GM23338 (cell line): Measurements from ENCODE around the gene CNST.

Source experiments
- CREB1 ChIP-seq: fragments of 250-450 bp; sonication (Bioruptor Pico); IDR thresholded peaks from 2 replicates; pipeline ENCODE4 v1.5.0; 2020; ENCODE audit warnings: low read depth, mild to moderate bottlenecking, moderate library complexity
- CTCF ChIP-seq, 2 experiments: fragments of 200-600 bp in 1 of 2; sonication (generic) in 1 of 2; conservative IDR thresholded peaks; 2 replicates each; pipeline versions ENCODE4 v1.5.1 to v1.6.1; 2016 to 2017; ENCODE audit warnings: antibody characterized with exemption in 2 of 2, low read depth in 2 of 2, mild to moderate bottlenecking in 2 of 2, moderate library complexity in 1 of 2
- ETS1 ChIP-seq: IDR thresholded peaks from 2 replicates; pipeline ENCODE4 v1.6.1; 2016; ENCODE audit warnings: antibody characterized with exemption
- EZH2 ChIP-seq: fragments of 200-600 bp; sonication (generic); IDR thresholded peaks from one replicate; pipeline ENCODE4 v1.8.0; 2017; ENCODE audit warnings: antibody characterized with exemption, mild to moderate bottlenecking, low read depth; ENCODE audit not compliant: unreplicated experiment
- EZH2phosphoT487 ChIP-seq: fragments of 200-600 bp; sonication (generic); IDR thresholded peaks from one replicate; pipeline ENCODE4 v1.8.1; 2018; ENCODE audit warnings: antibody characterized with exemption; ENCODE audit not compliant: unreplicated experiment
- JUNB ChIP-seq: IDR thresholded peaks from one replicate; pipeline ENCODE4 v1.6.1; 2016; ENCODE audit warnings: antibody characterized with exemption; ENCODE audit not compliant: unreplicated experiment
- NANOG ChIP-seq: IDR thresholded peaks from 2 replicates; pipeline ENCODE4 v1.6.1; 2016; ENCODE audit warnings: antibody characterized with exemption, borderline replicate concordance
- POLR2AphosphoS5 ChIP-seq: IDR thresholded peaks from 2 replicates; pipeline ENCODE4 v1.6.1; 2016; ENCODE audit warnings: antibody characterized with exemption, low read depth
- STAT1 ChIP-seq: IDR thresholded peaks from one replicate; pipeline ENCODE4 v1.6.1; 2016; ENCODE audit warnings: antibody characterized with exemption; ENCODE audit not compliant: unreplicated experiment
- ZNF114 ChIP-seq: fragments of 250-450 bp; sonication (Bioruptor Pico); IDR thresholded peaks from 2 replicates; pipeline ENCODE4 v1.5.0; 2020; ENCODE audit warnings: mild to moderate bottlenecking, moderate library complexity
- ZNF331 ChIP-seq: fragments of 250-450 bp; sonication (Bioruptor Pico); IDR thresholded peaks from 2 replicates; pipeline ENCODE4 v1.5.0; 2020; ENCODE audit warnings: low read depth, mild to moderate bottlenecking, moderate library complexity
- ZNF462 ChIP-seq: fragments of 250-450 bp; sonication (Bioruptor Pico); IDR thresholded peaks from 2 replicates; pipeline ENCODE4 v1.5.0; 2020; ENCODE audit warnings: mild to moderate bottlenecking, moderate library complexity
- TF ChIP-seq, protein P1 (sequence below): IDR thresholded peaks from one replicate; pipeline ENCODE4 v1.6.1; 2018; ENCODE audit warnings: antibody characterized with exemption; ENCODE audit not compliant: unreplicated experiment

- no peak for TF ChIP-seq CTCF (conservative IDR thresholded peaks at IDR 0.05; ENCODE audit: low read depth in 2 of 2)
- TF ChIP-seq, protein P1, sequence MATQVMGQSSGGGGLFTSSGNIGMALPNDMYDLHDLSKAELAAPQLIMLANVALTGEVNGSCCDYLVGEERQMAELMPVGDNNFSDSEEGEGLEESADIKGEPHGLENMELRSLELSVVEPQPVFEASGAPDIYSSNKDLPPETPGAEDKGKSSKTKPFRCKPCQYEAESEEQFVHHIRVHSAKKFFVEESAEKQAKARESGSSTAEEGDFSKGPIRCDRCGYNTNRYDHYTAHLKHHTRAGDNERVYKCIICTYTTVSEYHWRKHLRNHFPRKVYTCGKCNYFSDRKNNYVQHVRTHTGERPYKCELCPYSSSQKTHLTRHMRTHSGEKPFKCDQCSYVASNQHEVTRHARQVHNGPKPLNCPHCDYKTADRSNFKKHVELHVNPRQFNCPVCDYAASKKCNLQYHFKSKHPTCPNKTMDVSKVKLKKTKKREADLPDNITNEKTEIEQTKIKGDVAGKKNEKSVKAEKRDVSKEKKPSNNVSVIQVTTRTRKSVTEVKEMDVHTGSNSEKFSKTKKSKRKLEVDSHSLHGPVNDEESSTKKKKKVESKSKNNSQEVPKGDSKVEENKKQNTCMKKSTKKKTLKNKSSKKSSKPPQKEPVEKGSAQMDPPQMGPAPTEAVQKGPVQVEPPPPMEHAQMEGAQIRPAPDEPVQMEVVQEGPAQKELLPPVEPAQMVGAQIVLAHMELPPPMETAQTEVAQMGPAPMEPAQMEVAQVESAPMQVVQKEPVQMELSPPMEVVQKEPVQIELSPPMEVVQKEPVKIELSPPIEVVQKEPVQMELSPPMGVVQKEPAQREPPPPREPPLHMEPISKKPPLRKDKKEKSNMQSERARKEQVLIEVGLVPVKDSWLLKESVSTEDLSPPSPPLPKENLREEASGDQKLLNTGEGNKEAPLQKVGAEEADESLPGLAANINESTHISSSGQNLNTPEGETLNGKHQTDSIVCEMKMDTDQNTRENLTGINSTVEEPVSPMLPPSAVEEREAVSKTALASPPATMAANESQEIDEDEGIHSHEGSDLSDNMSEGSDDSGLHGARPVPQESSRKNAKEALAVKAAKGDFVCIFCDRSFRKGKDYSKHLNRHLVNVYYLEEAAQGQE: no peak
- TF ChIP-seq POLR2AphosphoS5: no peak
- TF ChIP-seq EZH2phosphoT487: no peak
- no peak for TF ChIP-seq EZH2
- TF ChIP-seq JUNB: no peak
- no peak for TF ChIP-seq CREB1 (CRISPR knock-in tag)
- no peak for TF ChIP-seq ETS1
- TF ChIP-seq NANOG: no peak
- TF ChIP-seq ZNF114: no peak
- no peak for TF ChIP-seq ZNF462
- no peak for TF ChIP-seq STAT1
- no peak for TF ChIP-seq ZNF331 (CRISPR knock-in tag)
Measured at GRCh38 chr1:246527402-246528088, 38.7 kb upstream of the CNST start.
